Osteoblast (primary cell): ENCODE data around the gene ZSCAN4. TPM values are rescaled to one million over a fixed set of nuclear protein-coding genes. Genes with fewer than 3 reads are reported as not detected.

ENCODE experiments used
- DNase-seq: peaks from one replicate; pipeline ENCODE4 v3.0.0; 2011; ENCODE audit warnings: low spot score, mixed read lengths; ENCODE audit not compliant: insufficient read length; ENCODE audit errors: missing footprints
- H2AFZ ChIP-seq: 2 replicates; pipeline ENCODE4 v1.6.0; 2011; ENCODE audit warnings: mild to moderate bottlenecking, low read length
- H3K27ac ChIP-seq: 2 replicates; pipeline ENCODE4 v1.5.1; 2011; ENCODE audit warnings: mild to moderate bottlenecking, low read depth, low read length, moderate library complexity
- H3K27me3 ChIP-seq: 2 replicates; pipeline ENCODE4 v1.6.0; 2012; ENCODE audit warnings: mild to moderate bottlenecking, control low read depth, inconsistent platforms, low read length, moderate library complexity; ENCODE audit not compliant: insufficient read depth
- H3K36me3 ChIP-seq: 2 replicates; pipeline ENCODE4 v1.5.1; 2011; ENCODE audit warnings: mild to moderate bottlenecking, low read length, control low read depth, moderate library complexity; ENCODE audit not compliant: insufficient read depth
- H3K4me1 ChIP-seq: 2 replicates; pipeline ENCODE4 v1.5.1; 2011; ENCODE audit warnings: mild to moderate bottlenecking, low read length, control low read depth, moderate library complexity; ENCODE audit not compliant: insufficient read depth
- H3K4me2 ChIP-seq: 2 replicates; pipeline ENCODE4 v1.6.0; 2011; ENCODE audit warnings: mild to moderate bottlenecking, low read length; ENCODE audit not compliant: insufficient read depth
- H3K4me3 ChIP-seq: fragments of 200-600 bp; sonication (generic); 3 replicates; pipeline ENCODE4 v1.5.1; 2012; ENCODE audit warnings: mild to moderate bottlenecking, low read length, inconsistent platforms; ENCODE audit not compliant: insufficient read depth
- H3K79me2 ChIP-seq: 2 replicates; pipeline ENCODE4 v1.6.0; 2012; ENCODE audit warnings: mild to moderate bottlenecking, low read length, control low read depth, inconsistent platforms; ENCODE audit not compliant: insufficient read depth
- H3K9me3 ChIP-seq: 2 replicates; pipeline ENCODE4 v1.5.1; 2011; ENCODE audit warnings: low read depth, low read length, control low read depth
- H4K20me1 ChIP-seq: 2 replicates; pipeline ENCODE4 v1.6.0; 2012; ENCODE audit warnings: mild to moderate bottlenecking, low read length, control low read depth; ENCODE audit not compliant: insufficient read depth
- total RNA-seq: library from RNA; depleted of rRNA; stranded (reverse); fragments of >200 nt; gene quantifications from 2 replicates; pipeline ENCODE4 v1.2.3, GENCODE V29; 2012
- TF ChIP-seq, protein P1 (sequence below): IDR thresholded peaks from 2 replicates; pipeline ENCODE4 v1.5.1; 2011; ENCODE audit warnings: mild to moderate bottlenecking, low read depth, low read length, moderate library complexity; ENCODE audit errors: extremely low read depth

Gene ZSCAN4
- total RNA-seq, 1 donor: 0.36 TPM

DNA sequence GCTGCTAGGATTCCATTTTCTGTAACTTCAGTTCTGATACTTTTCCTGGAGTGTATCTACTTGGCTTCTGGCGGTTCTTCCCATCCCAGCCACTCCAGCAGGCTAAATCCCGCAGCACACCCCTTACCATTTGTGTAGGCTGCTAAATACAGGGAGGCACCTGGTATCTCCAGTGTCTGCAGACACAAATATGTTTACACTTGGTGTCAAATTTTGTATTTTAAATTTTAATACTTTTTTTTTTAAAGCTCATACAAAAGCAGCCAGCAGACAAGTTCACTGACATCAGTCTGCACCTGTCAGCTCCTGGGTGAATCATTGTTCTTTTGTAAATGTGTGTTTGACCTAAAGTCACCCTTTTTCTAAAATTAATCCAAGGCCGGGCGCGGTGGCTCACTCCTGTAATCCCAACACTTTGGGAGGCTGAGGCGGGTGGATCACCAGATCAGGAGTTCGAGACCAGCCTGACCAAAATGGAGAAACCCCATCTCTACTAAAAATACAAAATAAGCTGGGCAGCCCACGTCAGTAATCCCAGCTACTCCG is 3.4 kb upstream of the ZSCAN4 start:
- no peak overlapping the region for H3K27ac ChIP-seq
- H3K4me2 ChIP-seq: no peak overlapping the region
- H3K36me3 ChIP-seq: no peaks in the 10 kb centered on the region
- no peaks in the 10 kb centered on the region for H3K27me3 ChIP-seq
- H4K20me1 ChIP-seq: no peaks in the 10 kb centered on the region
- H3K79me2 ChIP-seq: no peaks in the 10 kb centered on the region
- no peak overlapping the region for H3K4me3 ChIP-seq
- H3K4me1 ChIP-seq: peaks cover 10% of the 10 kb centered on the region
- no peak overlapping the region for H2AFZ ChIP-seq
- TF ChIP-seq, protein P1, sequence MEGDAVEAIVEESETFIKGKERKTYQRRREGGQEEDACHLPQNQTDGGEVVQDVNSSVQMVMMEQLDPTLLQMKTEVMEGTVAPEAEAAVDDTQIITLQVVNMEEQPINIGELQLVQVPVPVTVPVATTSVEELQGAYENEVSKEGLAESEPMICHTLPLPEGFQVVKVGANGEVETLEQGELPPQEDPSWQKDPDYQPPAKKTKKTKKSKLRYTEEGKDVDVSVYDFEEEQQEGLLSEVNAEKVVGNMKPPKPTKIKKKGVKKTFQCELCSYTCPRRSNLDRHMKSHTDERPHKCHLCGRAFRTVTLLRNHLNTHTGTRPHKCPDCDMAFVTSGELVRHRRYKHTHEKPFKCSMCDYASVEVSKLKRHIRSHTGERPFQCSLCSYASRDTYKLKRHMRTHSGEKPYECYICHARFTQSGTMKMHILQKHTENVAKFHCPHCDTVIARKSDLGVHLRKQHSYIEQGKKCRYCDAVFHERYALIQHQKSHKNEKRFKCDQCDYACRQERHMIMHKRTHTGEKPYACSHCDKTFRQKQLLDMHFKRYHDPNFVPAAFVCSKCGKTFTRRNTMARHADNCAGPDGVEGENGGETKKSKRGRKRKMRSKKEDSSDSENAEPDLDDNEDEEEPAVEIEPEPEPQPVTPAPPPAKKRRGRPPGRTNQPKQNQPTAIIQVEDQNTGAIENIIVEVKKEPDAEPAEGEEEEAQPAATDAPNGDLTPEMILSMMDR: no peak
- H3K9me3 ChIP-seq: no peaks in the 10 kb centered on the region
- no peak for DNase-seq

DNA sequence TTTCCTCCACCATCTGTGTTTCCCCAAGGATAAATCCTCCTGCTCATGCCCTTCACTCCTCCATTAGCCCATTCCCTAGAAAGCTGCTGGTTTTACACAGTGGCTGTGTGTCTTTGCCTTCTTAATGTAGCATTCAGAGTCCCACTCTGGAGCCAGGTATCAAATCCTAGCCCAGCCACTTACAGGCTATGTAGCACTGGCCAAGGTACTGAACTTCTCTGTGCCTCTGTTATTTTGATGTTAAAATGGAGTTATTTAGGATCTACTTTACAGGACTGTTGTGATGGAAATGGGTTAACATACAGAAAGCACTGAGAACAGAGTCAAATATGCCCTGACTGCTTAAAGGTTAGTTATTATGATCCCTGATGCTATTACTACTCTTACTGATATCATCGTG is 1.5 kb upstream of the ZSCAN4 start:
- Histone ChIP-seq H3K9me3 (no peaks in the 10 kb centered on the region), H3K27me3 (no peaks in the 10 kb centered on the region), H3K4me1 (peaks cover 10% of the 10 kb centered on the region), H3K36me3 (no peaks in the 10 kb centered on the region), H3K79me2 (no peaks in the 10 kb centered on the region), H2AFZ (no peak overlapping the region), H3K27ac (no peak overlapping the region), H3K4me3 (no peak overlapping the region), H3K4me2 (no peak overlapping the region), H4K20me1 (no peaks in the 10 kb centered on the region)
- TF ChIP-seq, protein P1: no peak
- DNase-seq: no peak

DNA sequence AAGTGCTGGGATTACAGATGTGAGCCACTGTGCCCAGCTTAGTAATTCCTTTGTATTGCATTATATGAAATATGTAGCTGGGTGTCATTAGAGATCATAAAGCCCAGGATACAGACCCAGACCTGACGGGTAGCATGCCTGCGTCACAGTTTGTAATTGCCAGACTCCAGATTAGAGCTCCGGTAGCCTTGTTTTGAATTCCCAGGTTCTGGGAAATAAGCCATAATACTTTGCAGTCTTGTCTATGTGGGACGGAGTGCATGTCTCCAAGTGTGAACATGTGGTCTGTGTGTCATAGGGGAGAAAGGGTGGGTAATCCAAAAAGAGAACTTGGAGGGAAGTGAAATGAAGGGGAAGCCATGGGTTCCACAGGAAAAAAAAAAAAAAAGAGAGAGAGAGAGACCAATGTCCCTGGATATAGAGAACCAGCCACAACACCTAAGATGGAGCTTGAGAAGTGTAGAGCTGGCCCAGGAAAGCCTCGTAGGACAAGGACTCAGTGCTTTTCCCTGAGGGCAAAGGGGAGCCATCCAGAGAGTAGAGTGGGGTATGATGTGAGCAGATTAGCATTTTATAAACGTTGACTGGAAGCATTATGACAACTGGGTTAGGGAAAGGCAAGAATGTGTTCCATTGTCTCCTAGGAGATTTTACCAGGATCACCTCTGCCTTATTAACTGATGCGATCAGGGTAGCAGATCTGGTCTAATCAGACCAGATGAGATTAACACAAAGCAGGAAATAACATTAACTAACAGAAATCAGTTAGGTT is 2.6 kb downstream of the ZSCAN4 start:
- no peak overlapping the region for H2AFZ ChIP-seq
- no peak overlapping the region for H3K4me3 ChIP-seq
- H3K27me3 ChIP-seq: no peaks in the 10 kb centered on the region
- no peak overlapping the region for H3K4me2 ChIP-seq
- H3K36me3 ChIP-seq: no peaks in the 10 kb centered on the region
- TF ChIP-seq, protein P1: no peak
- no peaks in the 10 kb centered on the region for H4K20me1 ChIP-seq
- H3K27ac ChIP-seq: no peak overlapping the region
- H3K9me3 ChIP-seq: no peaks in the 10 kb centered on the region
- H3K79me2 ChIP-seq: no peaks in the 10 kb centered on the region
- no peak for DNase-seq
- H3K4me1 ChIP-seq: peaks cover 4% of the 10 kb centered on the region

DNA sequence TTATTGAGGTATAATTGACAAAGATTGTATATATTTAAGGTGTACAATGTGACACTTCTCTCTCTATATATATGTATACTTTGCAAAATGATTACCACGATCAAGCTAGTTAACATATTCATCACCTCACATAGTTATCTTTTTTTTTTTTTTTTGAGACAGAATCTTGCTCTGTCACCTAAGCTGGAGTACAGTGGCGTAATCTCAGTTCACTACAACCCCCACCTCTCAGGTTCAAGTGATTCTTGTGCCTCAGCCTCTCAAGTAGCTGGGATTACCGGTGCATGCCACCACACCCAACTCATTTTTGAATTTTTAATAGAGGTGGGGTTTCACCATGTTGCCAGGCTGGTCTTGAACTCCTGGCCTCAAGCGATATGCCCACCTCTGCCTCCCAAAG is 3.7 kb downstream of the ZSCAN4 start:
- no peaks in the 10 kb centered on the region for H3K36me3 ChIP-seq
- H3K79me2 ChIP-seq: no peaks in the 10 kb centered on the region
- peaks cover 7% of the 10 kb centered on the region for H3K4me1 ChIP-seq
- no peak for DNase-seq
- H2AFZ ChIP-seq: no peak overlapping the region
- H3K9me3 ChIP-seq: no peaks in the 10 kb centered on the region
- H3K27ac ChIP-seq: no peak overlapping the region
- no peaks in the 10 kb centered on the region for H4K20me1 ChIP-seq
- no peak overlapping the region for H3K4me2 ChIP-seq
- TF ChIP-seq, protein P1: no peak
- no peaks in the 10 kb centered on the region for H3K27me3 ChIP-seq
- no peak overlapping the region for H3K4me3 ChIP-seq
